ENCODE measurements around the gene LRFN4.

LRFN4 gene

DNA sequence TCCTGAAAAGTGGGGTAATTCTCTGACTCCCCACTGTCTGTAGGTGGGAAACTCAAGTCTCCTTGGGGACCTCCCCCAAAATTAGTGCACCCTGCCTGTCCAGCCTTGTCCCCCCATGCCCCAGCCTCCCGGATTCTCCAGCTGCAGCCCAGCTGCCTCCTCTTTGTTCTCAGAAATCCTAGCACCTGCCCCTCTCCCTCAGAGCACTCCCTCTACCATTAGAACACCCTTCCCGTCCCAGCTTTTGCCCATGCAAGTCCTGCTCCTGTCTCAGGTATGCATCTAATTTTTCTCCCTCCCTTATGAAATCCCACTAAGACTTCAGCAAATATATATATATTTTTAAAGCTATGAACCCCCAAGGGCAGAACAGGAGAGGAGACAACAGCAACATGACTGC, 37.3 kb downstream of the LRFN4 start:
- DNase-seq = no peak

DNA sequence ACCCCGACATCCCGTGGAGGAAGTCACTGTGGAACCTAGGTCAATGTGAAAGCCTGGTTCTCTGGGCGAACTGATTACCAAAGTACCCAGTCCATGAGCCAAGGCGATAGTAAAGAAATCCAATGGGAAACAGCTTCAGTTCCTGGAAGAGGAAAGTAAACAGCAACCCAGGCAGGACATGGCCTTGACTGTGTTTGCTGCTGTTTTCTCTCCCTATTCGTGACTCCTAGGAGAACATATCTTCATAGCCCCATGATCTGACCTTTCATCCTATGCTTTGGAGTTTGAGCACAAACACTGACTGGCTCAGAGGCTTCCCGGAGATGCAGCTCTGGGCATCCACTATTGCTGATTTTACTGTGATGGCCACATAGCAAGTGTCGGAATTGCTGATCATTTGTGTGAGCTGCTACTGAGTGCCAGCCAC, 45.1 kb downstream of the LRFN4 start:
- no peak for DNase-seq

DNA sequence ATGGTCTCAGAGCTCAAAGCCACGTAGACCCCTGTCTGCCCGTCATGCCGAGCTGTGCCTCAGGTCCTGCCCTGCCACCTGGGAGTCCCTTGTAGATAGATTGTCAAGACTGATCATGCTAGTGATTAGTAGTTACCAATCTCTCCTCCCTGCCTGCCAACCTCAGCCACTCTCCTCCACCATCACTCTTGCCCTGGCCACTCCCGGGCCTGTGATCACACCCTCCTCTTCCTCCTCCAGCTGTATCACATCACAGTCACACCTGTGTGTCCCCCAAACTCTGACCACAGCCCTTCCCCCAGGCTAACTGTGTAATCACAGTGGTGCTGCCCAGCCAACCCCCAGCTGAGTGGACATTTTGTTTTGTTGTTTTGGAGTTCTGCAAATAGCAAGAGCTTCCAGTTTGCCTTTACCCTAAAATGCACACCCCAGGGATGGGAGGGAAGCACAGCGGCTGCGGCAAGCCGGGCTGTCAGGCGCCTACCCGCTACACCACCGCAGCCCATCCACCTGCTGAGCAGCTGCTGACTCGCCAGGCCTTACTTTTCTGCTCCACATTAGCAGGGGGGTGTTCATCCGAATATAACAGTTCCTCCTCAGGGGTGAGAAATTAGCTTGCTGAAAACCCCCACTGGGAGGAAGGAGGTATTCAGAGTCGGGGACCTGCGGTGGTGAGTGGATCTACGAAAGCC, 45.8 kb downstream of the LRFN4 start:
- no peak for DNase-seq

DNA sequence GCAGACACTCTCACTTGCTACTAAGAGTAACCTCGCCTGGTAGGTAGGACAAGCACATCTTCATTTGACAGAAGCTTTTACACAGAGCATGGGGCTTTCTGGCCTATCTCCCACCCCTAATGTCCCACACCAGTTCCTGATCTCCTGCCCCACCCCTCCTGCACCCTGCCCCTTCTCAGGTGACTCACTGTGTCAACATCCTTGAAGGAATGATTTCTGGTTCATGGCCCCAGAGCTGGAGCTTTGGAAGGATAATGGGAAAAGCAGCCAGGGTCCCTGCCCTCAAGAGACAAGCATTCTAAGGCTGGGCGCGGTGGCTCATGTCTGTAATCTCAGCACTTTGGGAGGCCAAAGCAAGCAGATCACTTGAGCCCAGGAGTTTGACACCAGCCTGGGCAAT, 47.2 kb downstream of the LRFN4 start:
- no peak for DNase-seq

DNA sequence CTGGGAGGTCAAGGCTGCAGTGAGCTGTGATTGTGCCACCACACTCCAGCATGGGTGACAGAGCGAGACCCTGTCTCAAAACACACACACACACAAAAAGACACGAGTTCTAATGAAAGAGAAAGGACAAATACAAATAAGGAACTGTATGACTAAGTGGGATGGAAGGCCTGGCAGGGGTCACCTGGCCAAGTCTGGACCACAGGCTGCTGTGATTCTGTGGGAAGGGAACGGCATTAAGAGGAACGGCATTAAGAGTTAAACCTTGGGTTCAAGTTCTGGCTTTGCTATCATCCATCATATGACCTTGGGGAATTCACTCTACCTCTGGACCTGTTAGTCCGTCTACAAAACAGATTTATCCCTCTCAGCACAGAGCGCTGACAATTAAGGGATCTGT, 47.7 kb downstream of the LRFN4 start:
- DNase-seq = no peak

DNA sequence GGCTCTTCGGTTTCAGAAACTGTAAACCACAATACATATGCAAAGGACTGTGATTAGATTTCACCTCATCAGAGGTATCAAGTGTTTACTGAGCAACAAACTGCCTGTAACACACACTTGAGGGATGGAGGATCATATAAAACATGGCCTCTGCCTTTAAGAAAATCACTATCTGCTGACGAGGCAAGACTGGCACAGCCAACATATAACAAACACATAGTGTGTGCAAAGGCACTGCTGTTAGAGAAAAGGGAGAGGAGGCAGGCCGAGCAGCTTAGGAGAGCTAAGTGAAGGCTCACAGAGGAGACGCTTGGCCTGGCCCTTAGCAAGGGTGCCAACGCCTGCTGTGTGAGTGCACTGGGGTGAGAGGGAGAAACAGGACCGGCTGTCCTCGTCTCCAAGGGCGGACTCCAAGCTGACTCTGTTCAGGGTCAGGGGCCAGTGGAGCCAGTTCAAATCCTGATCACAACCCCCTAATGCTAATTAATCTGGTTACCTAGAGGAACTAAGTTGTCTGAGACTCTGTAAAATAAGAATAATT, 48.2 kb downstream of the LRFN4 start:
- no peak for DNase-seq

DNA sequence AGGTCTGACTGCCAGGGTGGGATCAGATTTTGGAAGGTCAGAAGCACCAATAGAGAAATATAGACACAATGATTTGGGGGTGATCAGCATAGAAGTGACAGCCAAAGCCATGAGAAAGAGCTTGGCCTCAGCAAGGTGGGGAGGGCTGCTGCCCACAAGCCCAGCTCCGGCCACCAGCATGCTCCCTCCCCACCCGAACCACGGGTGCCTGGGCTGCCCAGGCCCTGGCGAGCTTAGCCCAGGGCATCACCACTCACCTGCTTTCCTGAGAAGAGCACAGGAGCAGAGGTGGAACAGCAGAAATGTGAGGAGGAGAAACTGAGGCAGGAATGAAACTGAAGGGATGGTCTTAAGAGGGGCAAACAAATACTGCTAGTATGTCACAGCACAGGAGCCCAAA, 48.8 kb downstream of the LRFN4 start:
- DNase-seq = no peak

DNA sequence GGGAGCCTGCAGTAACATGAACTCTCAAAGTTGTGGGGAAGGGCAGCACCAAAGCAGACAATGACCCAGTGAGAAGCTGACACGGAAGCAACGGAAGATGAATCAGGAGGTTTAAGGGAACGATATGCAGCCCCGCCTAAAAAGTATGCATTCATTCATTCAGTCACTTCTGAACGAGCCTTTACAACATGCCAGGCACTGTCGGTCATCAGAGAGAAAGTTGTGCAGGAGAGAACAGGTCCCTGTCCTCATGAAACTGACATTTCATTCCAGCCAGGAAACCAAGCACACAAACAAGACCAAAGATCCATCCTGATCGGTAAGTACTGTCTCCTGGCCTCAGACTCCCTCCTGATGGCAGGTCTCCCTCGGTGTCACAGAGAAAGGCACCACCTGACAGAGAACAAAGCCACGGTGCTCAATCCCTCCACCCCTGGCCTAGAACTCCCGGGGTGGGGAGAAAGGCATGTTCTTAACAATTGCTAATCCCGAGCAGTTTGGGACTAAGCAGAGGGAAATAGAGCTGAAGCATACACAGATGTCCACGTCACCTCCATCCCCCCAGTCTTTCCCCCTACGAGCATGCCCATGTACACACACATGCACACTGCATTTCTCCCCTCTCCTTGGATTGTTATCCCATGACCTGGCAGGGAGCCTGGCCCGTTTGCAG, 49.3 kb downstream of the LRFN4 start:
- no peak for DNase-seq

DNA sequence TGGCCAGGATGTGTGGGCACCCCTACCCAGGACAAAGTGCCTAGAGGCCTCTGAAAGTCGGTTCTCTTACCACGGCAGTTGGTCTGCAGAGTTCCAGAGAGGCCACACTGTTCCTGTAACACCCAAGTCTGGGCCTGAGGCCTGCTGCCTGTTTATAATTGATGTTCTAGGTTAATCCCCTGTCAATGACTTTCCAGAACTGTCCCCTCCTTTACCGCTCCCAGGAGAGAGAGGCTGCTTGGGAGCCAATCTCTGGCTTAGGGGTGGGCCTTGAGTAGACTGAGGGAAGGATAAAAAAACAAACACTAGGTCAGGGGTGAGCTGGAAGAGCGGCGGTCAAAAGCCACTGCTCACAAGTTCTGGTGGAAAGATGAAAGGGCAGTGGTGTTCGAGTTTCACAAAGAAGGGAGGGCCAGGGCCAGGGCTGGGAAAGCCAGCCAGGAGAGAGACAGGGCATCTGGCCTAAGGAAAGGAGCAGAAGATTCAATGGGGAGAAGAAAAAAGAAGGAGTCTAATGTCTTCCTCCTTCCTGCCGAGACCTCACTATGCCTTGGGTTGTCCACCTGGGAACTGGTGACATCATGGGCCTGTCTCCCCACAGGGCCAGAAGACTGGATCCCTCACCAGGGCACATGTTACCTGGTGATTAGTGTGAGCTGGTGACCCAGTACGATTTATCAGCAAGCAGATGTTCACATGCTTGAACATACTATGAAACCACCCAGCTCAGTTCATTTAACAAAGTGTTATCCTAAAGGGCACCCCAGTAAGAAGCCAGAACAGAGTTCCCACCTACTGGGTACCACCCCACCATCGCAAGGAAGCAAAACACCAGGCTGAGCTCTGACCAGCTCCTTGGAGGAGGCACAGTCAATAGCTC, 51.1 kb downstream of the LRFN4 start:
- DNase-seq = no peak

DNA sequence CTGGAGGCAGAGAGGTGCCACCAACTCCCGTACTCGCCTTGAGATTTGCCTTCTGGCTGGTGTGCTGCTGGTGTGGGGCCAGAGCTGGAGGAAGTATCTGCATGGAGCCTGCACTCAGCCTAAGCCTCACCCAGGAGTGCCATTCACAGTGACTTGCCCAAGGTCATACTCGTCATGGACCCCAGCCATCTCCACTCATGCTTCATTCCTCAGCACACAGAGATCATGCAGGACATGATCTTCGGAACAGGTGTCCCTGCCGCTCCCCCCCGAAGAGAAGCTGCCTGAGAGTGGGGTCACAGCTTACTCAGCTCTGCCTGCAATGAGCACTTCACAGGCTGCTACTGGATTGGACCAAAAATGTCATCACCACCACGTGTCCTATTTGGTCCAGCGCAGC, 52.3 kb downstream of the LRFN4 start:
- DNase-seq = no peak

DNA sequence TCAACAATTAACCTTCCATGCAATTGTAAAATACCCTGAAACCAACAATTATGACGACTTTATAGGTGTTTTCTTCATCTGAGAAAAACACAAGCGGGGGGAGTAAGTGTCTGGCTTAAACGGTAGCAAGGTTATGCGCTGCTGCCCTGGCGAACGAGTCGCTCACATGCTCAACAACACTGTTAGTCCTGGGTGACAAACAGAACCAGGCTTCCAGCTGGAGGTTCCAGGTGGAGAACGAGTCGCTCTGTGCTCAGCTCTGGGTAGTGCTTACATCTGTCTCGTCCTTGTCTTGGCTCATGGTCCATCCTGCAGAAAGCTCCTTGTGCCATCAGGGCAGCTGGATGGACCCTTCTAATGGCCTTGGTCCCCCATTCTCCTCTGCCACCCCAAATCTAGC, 53.2 kb downstream of the LRFN4 start:
- no peak for DNase-seq

Measured in amniotic stem cell (primary cell).